ENCODE measurements around the gene GTF2IRD1.
"Not testable (repeated sequence)": the region's sequence is repeated elsewhere in the genome, so short reads cannot be mapped to it uniquely, and the experiment has no call there.

GTF2IRD1 gene

GRCh38 chr7:74429153-74429747 lies 24.5 kb upstream of the GTF2IRD1 start:
- no peak for DNase-seq (ENCODE audit: low read depth in 1 of 2, low spot score in 1 of 2)

DNA sequence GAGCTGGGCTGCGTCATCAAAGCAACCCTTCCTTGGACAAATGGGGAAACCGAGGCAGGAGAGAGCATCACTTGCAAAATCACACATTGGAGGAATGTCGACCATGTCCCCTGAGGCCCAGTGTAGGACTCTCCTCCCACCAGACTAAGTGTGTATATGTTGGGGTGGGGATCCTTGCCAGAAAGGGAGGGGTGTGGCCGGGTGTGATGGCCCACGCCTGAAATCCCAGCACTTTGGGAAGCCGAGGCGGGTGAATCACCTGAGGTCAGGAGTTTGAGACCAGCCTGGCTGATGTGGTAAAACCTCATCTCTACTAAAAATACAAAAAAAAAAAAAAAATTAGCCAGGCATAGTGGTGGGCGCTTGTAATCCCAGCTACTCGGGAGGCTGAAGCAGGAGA lies 23.3 kb upstream of the GTF2IRD1 start:
- DNase-seq (ENCODE audit: low read depth in 1 of 2, low spot score in 1 of 2) = not testable (repeated sequence)

DNA sequence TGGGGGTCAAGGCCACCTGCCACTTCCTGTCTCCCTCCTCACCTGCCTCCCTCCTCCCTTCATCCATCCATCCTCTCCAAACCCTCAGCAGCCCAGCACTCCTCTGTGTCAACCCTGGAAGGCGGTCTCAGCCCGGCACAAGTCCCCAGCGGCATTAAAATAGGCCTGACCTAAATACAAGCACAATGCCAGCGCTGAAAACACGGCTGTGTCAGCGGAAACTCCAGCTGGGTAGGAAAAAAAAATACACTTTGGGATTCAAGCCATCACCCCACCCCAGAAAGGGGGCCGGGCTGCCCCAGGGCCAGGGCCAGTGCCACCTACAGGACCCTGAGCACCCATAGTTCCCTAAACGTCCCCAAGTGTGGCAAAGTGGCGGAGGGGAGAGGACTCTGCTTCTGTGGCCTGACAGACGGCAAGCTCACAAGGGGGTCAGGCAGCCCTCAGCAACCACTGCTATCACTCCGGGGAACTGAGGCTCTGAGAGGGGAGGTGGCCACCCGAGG lies 22.7 kb upstream of the GTF2IRD1 start:
- no peak for DNase-seq (ENCODE audit: low read depth in 1 of 2, low spot score in 1 of 2)

DNA sequence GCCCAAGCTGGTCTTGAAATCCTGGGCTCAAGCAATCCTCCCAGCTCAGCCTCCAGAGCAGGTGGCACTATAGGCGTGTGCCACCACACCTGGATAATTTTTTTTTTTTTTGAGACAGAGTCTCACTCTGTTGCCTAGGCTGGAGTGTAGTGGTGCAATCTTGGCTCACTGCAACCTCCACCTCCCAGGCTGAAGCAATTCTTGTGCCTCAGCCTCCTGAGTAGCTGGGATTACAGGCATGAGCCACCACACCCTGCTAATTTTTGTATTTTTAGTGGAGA lies 16.5 kb upstream of the GTF2IRD1 start:
- not testable (repeated sequence) for DNase-seq (ENCODE audit: low read depth in 1 of 2, low spot score in 1 of 2)

GRCh38 chr7:74438327-74438726 lies 15.4 kb upstream of the GTF2IRD1 start:
- DNase-seq (ENCODE audit: low read depth in 1 of 2, low spot score in 1 of 2) = no peak

DNA sequence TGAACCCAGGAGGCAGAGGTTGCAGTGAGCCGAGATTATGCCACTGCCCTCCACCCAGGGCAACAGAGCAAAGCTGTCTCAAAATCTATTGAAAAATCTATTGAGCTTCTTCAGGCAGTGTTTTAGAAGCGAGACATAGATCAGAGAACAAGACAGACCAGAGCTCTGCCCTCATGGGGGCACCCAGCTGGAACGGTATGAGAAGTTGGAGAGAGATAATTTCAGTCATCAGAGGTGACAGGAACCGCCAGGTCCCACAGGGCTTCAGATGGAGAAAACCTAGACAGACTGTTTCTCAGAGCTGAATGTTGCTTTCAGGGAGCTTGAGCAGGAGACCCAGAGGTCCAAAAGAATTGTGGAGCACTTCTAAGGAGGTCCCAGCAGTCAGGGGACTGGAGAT lies 14.2 kb upstream of the GTF2IRD1 start:
- no peak for DNase-seq (ENCODE audit: low read depth in 1 of 2, low spot score in 1 of 2)

- not testable (repeated sequence) for DNase-seq (ENCODE audit: low read depth in 1 of 2, low spot score in 1 of 2)
Measured at GRCh38 chr7:74440143-74440542, 13.6 kb upstream of the GTF2IRD1 start.

DNA sequence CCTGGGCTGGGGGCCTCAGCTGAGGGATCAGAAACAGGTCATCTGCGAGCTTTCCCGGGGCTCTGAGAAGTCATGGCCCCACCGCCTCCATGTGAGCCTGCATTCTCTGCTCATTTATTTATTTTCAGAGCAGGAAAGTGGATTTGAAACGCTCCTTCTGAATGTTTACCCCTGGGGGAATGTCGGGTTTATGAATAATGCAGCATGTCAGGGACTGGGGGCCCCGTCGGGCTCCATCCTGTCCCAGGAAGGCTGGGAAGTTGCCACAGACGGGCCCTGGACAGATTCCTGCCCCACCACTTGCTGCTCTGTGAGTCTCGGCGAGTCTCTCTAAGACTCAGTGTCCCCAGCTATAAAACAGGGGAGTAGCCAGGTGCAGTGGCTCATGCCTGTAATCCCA lies 11.9 kb upstream of the GTF2IRD1 start:
- no peak for DNase-seq (ENCODE audit: low read depth in 1 of 2, low spot score in 1 of 2)

DNA sequence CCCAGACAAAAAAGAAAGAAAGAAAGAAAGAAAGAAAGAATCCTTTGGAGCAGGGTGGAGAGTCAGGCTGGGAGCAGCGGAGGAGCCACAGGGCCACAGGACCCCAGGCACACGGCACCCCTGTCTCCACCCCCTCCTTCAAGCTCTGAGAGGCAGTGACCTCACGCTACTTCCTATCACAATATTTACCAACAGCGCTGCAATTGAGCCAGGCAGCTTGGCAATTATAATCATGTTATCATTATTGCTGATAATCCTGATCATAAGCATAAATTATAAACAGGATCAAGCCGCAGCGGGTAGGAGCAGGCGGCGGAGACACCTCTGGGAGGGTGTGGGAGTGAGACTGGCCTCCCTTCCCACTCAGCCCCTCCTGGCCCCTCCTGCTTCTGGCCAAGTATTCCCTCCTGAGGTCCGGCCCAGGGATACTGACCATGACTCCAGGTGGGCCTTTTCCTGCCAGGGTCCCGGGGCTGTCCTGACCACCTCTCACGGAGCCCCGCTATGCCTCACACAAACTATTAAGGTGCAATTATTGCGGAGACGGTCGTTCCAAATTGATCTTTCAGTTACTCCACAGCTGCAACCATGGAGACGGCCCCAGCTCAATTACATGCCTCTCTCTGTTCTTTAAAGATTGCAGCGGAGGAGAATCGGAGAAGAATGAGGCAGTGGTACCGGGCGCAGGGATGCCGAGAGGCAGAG lies 10.0 kb upstream of the GTF2IRD1 start:
- no peak for DNase-seq (ENCODE audit: low read depth in 1 of 2, low spot score in 1 of 2)

DNA sequence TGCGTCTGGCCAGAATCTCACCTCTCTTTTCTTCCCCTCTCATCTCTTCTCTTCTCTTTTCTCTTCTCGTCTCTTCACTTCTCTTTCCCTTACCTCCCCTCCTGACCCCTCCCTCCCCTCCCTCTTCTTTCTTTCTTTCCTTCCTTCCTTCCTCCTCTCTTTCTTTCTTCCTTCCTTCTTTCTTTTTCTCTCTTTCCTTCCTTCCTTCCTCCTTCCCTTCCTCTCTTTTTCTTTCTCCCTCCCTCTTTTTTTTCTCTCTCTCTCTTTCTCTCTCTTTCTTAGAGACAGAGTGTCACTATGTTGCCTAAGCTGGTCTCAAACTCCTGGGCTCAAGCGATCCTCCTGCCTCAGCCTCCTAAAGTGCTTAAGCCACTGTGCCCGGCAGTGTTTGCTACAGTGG lies 4.6 kb upstream of the GTF2IRD1 start:
- no peak for DNase-seq (ENCODE audit: low read depth in 1 of 2, low spot score in 1 of 2)

DNA sequence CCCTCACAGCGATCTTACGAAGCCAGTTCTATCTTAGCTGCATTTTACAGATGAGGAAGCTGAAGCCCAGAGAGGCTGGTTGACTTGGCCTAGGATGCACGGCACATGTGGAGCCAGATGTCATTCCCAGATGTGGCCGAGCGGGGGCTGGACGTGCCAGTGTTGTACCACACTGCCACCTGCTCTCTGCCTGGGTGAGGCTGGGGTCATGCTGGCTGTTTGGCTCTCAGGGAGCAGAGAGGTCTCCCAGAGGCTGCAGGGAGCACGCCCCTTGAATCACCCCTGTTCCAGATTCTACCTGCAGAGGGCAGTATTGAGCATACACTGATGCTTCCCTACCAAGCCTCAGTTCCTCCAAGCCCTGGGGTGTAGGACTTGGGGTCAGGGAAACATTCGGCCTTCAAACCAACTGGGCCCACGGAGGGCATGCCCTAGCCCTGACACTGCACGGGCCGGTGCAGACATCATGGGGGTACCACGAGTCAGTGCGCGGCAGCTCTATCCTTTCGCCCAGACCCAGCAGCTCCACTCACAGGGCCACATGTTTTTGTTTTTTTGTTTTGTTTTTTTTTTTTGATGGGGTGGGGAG lies 3.8 kb upstream of the GTF2IRD1 start:
- peak; percentile 18 to 29 for DNase-seq (ENCODE audit: low read depth in 1 of 2, low spot score in 1 of 2)

GRCh38 chr7:74452748-74453321 lies 871 bp upstream of the GTF2IRD1 start:
- DNase-seq (ENCODE audit: low read depth in 1 of 2, low spot score in 1 of 2) = peak in 1 of 2 donors; percentile 10

- peak in 1 of 2 donors; percentile 9 for DNase-seq (ENCODE audit: low read depth in 1 of 2, low spot score in 1 of 2)
Measured at GRCh38 chr7:74454021-74454924, 567 bp downstream of the GTF2IRD1 start.

DNA sequence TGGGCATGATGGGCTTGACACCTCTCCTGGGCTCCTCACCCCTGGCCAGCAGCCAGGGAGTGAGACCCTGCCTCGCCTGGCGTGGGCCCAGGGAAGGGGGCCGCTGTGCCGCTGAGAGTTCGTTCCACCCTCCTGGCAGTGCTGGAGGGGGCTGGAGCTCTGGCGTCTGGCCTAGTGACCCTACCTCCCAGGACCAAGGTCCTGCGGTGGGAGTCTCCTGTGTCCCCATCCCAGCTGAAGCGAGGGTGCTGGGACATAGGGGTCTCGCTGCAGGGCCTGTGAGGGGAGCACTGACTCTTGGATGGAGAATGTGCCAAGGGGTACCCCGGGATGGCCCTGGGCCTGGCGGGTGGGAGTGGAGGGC lies 1.2 kb downstream of the GTF2IRD1 start:
- DNase-seq (ENCODE audit: low read depth in 1 of 2, low spot score in 1 of 2) = no peak

DNA sequence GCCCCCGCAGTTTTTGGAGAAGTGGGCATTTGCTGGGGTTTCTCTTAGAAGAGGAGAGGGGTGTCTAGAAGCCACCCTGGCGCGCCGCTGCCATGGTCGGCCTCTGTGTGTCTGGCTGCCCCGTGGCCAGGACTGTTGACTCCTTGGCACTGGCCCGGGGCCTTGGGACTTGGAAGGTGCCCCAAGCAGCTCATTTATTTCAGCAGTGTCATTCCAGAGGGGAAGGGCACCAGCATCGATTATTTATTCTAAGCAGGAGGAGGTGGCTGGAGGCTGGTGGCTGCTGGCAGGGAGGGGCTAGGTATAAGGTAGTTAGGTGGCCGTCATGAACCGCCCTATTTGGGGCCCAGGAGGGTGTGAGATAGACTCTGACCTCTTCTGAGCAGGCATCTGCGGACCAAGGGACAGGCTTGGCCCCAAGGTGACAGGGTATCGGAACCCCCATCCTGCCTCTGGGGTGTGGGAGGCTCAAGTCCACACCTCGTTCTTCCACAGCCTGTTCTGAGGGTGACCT lies 1.6 kb downstream of the GTF2IRD1 start:
- no peak for DNase-seq (ENCODE audit: low read depth in 1 of 2, low spot score in 1 of 2)

GRCh38 chr7:74455928-74456327 lies 2.2 kb downstream of the GTF2IRD1 start:
- DNase-seq (ENCODE audit: low read depth in 1 of 2, low spot score in 1 of 2) = no peak

DNA sequence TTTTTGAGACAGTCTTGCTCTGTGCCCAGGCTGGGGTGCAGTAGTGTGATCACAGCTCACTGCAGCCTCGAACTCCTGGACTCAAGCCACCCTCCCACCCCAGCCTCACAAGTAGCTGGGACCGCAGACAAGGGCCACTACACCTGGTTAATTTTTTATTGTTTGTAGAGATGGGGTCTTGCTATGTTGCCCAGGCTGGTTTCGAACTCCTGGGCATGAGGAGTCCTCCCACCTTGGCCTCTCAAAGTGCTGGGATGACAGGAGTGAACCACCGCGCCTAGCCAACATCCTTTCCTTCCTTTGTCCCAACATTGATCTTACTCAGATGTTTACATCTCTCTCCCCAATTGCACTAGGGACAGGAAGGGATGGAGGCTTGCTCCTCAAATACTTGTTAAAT lies 3.3 kb downstream of the GTF2IRD1 start:
- DNase-seq (ENCODE audit: low read depth in 1 of 2, low spot score in 1 of 2) = no peak

DNA sequence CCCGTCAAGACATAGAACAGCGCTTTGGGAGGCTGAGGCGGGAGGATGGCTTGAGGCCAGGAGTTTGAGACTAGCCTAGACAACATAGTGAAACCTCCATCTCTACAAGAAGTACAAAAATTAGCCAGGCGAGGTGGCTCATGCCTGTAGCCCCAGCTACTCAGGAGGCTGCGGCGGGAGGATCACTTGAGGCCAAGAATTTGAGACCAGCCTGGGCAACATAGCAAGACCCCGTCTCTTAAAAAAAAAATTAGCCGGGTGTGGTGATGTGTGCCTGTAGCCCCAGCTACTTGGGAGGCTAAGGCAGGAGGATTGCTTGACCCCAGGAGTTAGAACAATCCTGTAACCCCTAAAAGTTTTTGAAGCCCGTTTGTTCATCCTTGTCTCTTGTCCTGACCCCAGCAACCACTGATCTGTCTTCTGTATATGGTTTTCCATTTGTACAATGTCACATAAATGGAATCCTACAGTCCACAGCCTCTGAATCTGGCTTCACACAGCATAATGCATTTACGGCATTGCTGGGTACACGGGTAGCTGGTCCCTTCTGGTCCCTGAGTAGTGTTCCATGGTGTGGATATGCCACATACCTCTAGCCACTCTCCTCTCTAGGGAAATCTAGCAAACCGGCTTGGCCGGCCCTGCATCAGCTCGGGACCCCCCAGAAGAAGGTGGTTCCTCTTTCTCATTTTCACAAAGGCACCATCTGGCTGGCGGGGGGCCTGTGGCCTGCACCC lies 8.4 kb downstream of the GTF2IRD1 start:
- DNase-seq (ENCODE audit: low read depth in 1 of 2, low spot score in 1 of 2) = no peak

- no peak for DNase-seq (ENCODE audit: low read depth in 1 of 2, low spot score in 1 of 2)
Measured at GRCh38 chr7:74462707-74463100, 9.0 kb downstream of the GTF2IRD1 start.
